PC-3 (cell line): ENCODE results near the gene EIF5.

Experiments
- EZH2 ChIP-seq: fragments of 300-600 bp; sonication (generic); IDR thresholded peaks from one replicate; pipeline ENCODE4 v1.6.1; 2017; ENCODE audit warnings: antibody characterized with exemption, mild to moderate bottlenecking, low read length; ENCODE audit not compliant: unreplicated experiment
- EZH2phosphoT487 ChIP-seq: fragments of 300-600 bp; sonication (generic); IDR thresholded peaks from 2 replicates; pipeline ENCODE4 v1.6.1; 2018; ENCODE audit warnings: mild to moderate bottlenecking, antibody characterized with exemption, low read length, borderline replicate concordance
- TF ChIP-seq, protein P1 (sequence below): fragments of 300-600 bp; sonication (generic); conservative IDR thresholded peaks from 2 replicates; pipeline ENCODE4 v1.5.1; 2017; ENCODE audit warnings: antibody characterized with exemption, low read depth, mild to moderate bottlenecking, low read length

- TF ChIP-seq, protein P1, sequence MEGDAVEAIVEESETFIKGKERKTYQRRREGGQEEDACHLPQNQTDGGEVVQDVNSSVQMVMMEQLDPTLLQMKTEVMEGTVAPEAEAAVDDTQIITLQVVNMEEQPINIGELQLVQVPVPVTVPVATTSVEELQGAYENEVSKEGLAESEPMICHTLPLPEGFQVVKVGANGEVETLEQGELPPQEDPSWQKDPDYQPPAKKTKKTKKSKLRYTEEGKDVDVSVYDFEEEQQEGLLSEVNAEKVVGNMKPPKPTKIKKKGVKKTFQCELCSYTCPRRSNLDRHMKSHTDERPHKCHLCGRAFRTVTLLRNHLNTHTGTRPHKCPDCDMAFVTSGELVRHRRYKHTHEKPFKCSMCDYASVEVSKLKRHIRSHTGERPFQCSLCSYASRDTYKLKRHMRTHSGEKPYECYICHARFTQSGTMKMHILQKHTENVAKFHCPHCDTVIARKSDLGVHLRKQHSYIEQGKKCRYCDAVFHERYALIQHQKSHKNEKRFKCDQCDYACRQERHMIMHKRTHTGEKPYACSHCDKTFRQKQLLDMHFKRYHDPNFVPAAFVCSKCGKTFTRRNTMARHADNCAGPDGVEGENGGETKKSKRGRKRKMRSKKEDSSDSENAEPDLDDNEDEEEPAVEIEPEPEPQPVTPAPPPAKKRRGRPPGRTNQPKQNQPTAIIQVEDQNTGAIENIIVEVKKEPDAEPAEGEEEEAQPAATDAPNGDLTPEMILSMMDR = no peak
- TF ChIP-seq EZH2 (no peak), EZH2phosphoT487 (no peak)
Observed at GRCh38 chr14:103388664-103389063, 54.6 kb downstream of the EIF5 start.
